DOHH2 (cell line): ENCODE data around the gene ANKS4B.

Source experiments
- H3F3A ChIP-seq: fragments of 200-600 bp; sonication (generic), shearing (Covaris generic); 2 replicates; pipeline ENCODE4 v1.6.0; 2016; ENCODE audit warnings: antibody characterized with exemption, mild to moderate bottlenecking; ENCODE audit not compliant: control insufficient read depth, insufficient read depth
- H3K27ac ChIP-seq: fragments of 200-600 bp; sonication (generic); 2 replicates; pipeline ENCODE4 v1.5.1; 2014; ENCODE audit warnings: low read depth, mild to moderate bottlenecking, low read length, moderate library complexity
- H3K27me3 ChIP-seq: fragments of 200-600 bp; sonication (generic); 2 replicates; pipeline ENCODE4 v1.6.1; 2014; ENCODE audit warnings: mild to moderate bottlenecking, low read length, mixed read lengths; ENCODE audit not compliant: control insufficient read depth
- H3K36me3 ChIP-seq: fragments of 200-600 bp; sonication (generic); 2 replicates; pipeline ENCODE4 v1.6.1; 2014; ENCODE audit warnings: mild to moderate bottlenecking, low read length, moderate library complexity, mixed read lengths; ENCODE audit not compliant: control insufficient read depth
- H3K4me1 ChIP-seq: fragments of 200-600 bp; sonication (generic); 2 replicates; pipeline ENCODE4 v1.6.1; 2014; ENCODE audit warnings: mild to moderate bottlenecking, low read length, mixed read lengths; ENCODE audit not compliant: control insufficient read depth
- H3K4me2 ChIP-seq: fragments of 200-600 bp; sonication (generic); 2 replicates; pipeline ENCODE4 v1.6.0; 2014; ENCODE audit warnings: mild to moderate bottlenecking, low read length, moderate library complexity
- H3K4me3 ChIP-seq: fragments of 200-600 bp; sonication (generic); 2 replicates; pipeline ENCODE4 v1.5.1; 2014; ENCODE audit warnings: mild to moderate bottlenecking, low read length, mixed read lengths
- H3K79me2 ChIP-seq: fragments of 200-600 bp; sonication (generic); 2 replicates; pipeline ENCODE4 v1.6.1; 2014; ENCODE audit warnings: mild to moderate bottlenecking, low read length, mixed read lengths; ENCODE audit not compliant: control insufficient read depth
- H3K9me2 ChIP-seq: fragments of 200-600 bp; sonication (generic); replicated peaks from 2 replicates; pipeline ENCODE4 v1.6.1; 2014; ENCODE audit warnings: mild to moderate bottlenecking, low read length, mixed read lengths; ENCODE audit not compliant: control insufficient read depth
- H3K9me3 ChIP-seq: fragments of 200-600 bp; sonication (generic); 2 replicates; pipeline ENCODE4 v1.6.1; 2014; ENCODE audit warnings: antibody characterized with exemption, low read length, mixed read lengths; ENCODE audit not compliant: control insufficient read depth, insufficient read depth
- H4K20me1 ChIP-seq: fragments of 200-600 bp; sonication (generic); 2 replicates; pipeline ENCODE4 v1.6.0; 2014; ENCODE audit warnings: low read depth, mild to moderate bottlenecking, antibody characterized with exemption, low read length, moderate library complexity; ENCODE audit not compliant: control insufficient read depth, insufficient read depth
- CTCF ChIP-seq: fragments of 200-600 bp; sonication (generic); IDR thresholded peaks from one replicate; pipeline ENCODE4 v1.5.1; 2014; ENCODE audit warnings: antibody characterized with exemption, mild to moderate bottlenecking, low read depth, low read length; ENCODE audit not compliant: poor library complexity, severe bottlenecking
- EZH2phosphoT487 ChIP-seq: fragments of 200-600 bp; sonication (generic); IDR thresholded peaks from 2 replicates; pipeline ENCODE4 v1.6.1; 2017; ENCODE audit warnings: borderline replicate concordance, mild to moderate bottlenecking, antibody characterized with exemption, low read length, moderate library complexity, mixed read lengths

ANKS4B gene

GRCh38 chr16:21227866-21228265 is 5.6 kb upstream of the ANKS4B start:
- Histone ChIP-seq H3K27me3 (peaks cover 55% of the 10 kb centered on the region), H3K36me3 (no peaks in the 10 kb centered on the region), H3K9me2 (no peaks in the 10 kb centered on the region), H3K4me2 (no peak overlapping the region), H3K79me2 (no peaks in the 10 kb centered on the region), H4K20me1 (no peaks in the 10 kb centered on the region), H3K4me1 (no peaks in the 10 kb centered on the region), H3K9me3 (no peaks in the 10 kb centered on the region), H3F3A (no peaks in the 10 kb centered on the region), H3K27ac (no peak overlapping the region), H3K4me3 (no peak overlapping the region)
- TF ChIP-seq CTCF (no peak), EZH2phosphoT487 (no peak)

- H3K9me2 ChIP-seq: no peaks in the 10 kb centered on the region
- H3K4me1 ChIP-seq: no peaks in the 10 kb centered on the region
- H3K4me3 ChIP-seq: no peak overlapping the region
- H3K36me3 ChIP-seq: no peaks in the 10 kb centered on the region
- H3F3A ChIP-seq: no peaks in the 10 kb centered on the region
- peaks cover 54% of the 10 kb centered on the region for H3K27me3 ChIP-seq
- no peaks in the 10 kb centered on the region for H3K9me3 ChIP-seq
- no peak overlapping the region for H3K27ac ChIP-seq
- H3K79me2 ChIP-seq: no peaks in the 10 kb centered on the region
- H3K4me2 ChIP-seq: no peak overlapping the region
- H4K20me1 ChIP-seq: no peaks in the 10 kb centered on the region
- no peak for TF ChIP-seq EZH2phosphoT487
- TF ChIP-seq CTCF: no peak
Observed at GRCh38 chr16:21228361-21228872, 5.1 kb upstream of the ANKS4B start.

GRCh38 chr16:21233045-21233520 is 416 bp upstream of the ANKS4B start:
- no peak overlapping the region for H3K4me3 ChIP-seq
- H3K27ac ChIP-seq: no peak overlapping the region
- peaks cover 32% of the 10 kb centered on the region for H3K27me3 ChIP-seq
- no peak overlapping the region for H3K4me2 ChIP-seq
- no peak for TF ChIP-seq CTCF
- no peak for TF ChIP-seq EZH2phosphoT487
- no peaks in the 10 kb centered on the region for H3K79me2 ChIP-seq
- H3K9me3 ChIP-seq: no peaks in the 10 kb centered on the region
- H3K9me2 ChIP-seq: no peaks in the 10 kb centered on the region
- H3K36me3 ChIP-seq: no peaks in the 10 kb centered on the region
- no peaks in the 10 kb centered on the region for H4K20me1 ChIP-seq
- no peaks in the 10 kb centered on the region for H3F3A ChIP-seq
- no peaks in the 10 kb centered on the region for H3K4me1 ChIP-seq
